IMR-90 (cell line): ENCODE results near the gene ZNF618. TPM values are rescaled to one million over a fixed set of nuclear protein-coding genes. Genes with fewer than 3 reads are reported as not detected.

ENCODE experiments used
- ATAC-seq: fragments of 200-7000 bp; cut with Tn5 transposase; 2 replicates; pipeline ENCODE4 v1.9.1; 2020; ENCODE audit warnings: low read depth, mild to moderate bottlenecking, moderate library complexity
- BruUV-seq: library from RNA; stranded (reverse); fragments of 400-500 nt; replicated peaks from 2 replicates; lab custom pipeline; 2021; lab: Mats Ljungman, UMichigan
- CTCF ChIA-PET: fragments of 300-600 bp; formaldehyde crosslinking; extraction: SDS; loops from one replicate; lab custom pipeline; 2021; ENCODE audit warnings: antibody characterized with exemption; lab: Yijun Ruan, JAX
- POLR2A ChIA-PET: fragments of 300-600 bp; sonication (Branson Sonifier 250); formaldehyde crosslinking; loops from one replicate; lab custom pipeline; 2022; ENCODE audit warnings: antibody characterized with exemption; ENCODE audit not compliant: unreplicated experiment; lab: Charles Lee
- DNase-seq: peaks from one replicate; pipeline ENCODE4 v3.0.0; 2013
- H2AFZ ChIP-seq: replicated peaks from 2 replicates; pipeline ENCODE3; 2013; ENCODE audit warnings: low read length, mild to moderate bottlenecking; ENCODE audit not compliant: poor library complexity
- H2AK5ac ChIP-seq: 2 replicates; pipeline ENCODE4 v1.6.1; 2013; ENCODE audit warnings: low read depth, low read length, inconsistent platforms
- H2AK9ac ChIP-seq: replicated peaks from 2 replicates; pipeline ENCODE3; 2013; ENCODE audit warnings: mild to moderate bottlenecking, low read depth, low read length, moderate library complexity; ENCODE audit not compliant: poor library complexity
- H2BK120ac ChIP-seq: 2 replicates; pipeline ENCODE4 v1.6.1; 2013; ENCODE audit warnings: low read depth, low read length, inconsistent platforms
- H2BK15ac ChIP-seq: 3 replicates; pipeline ENCODE4 v1.6.1; 2013; ENCODE audit warnings: low read depth, low read length, inconsistent platforms
- H2BK20ac ChIP-seq: 2 replicates; pipeline ENCODE4 v1.6.1; 2013; ENCODE audit warnings: low read depth, mild to moderate bottlenecking, inconsistent platforms, low read length, moderate library complexity
- H2BK5ac ChIP-seq: 2 replicates; pipeline ENCODE4 v1.6.1; 2013; ENCODE audit warnings: mild to moderate bottlenecking, low read depth, low read length, inconsistent platforms; ENCODE audit not compliant: poor library complexity, severe bottlenecking
- H3K14ac ChIP-seq: replicated peaks from 2 replicates; pipeline ENCODE4 v1.6.1; 2013; ENCODE audit warnings: low read depth, low read length, inconsistent platforms
- H3K18ac ChIP-seq: 2 replicates; pipeline ENCODE4 v1.6.1; 2013; ENCODE audit warnings: low read depth, low read length, control low read depth
- H3K23ac ChIP-seq: 2 replicates; pipeline ENCODE4 v1.6.1; 2013; ENCODE audit warnings: low read depth, low read length, inconsistent platforms
- H3K27ac ChIP-seq: 2 replicates; pipeline ENCODE4 v1.5.1; 2013; ENCODE audit warnings: mild to moderate bottlenecking, control low read depth, low read length; ENCODE audit not compliant: insufficient read depth
- H3K27me3 ChIP-seq: 2 replicates; pipeline ENCODE4 v1.6.1; 2013; ENCODE audit warnings: low read length; ENCODE audit not compliant: control insufficient read depth, insufficient read depth
- H3K36me3 ChIP-seq: 2 replicates; pipeline ENCODE4 v1.6.1; 2013; ENCODE audit warnings: low read length, mixed read lengths; ENCODE audit not compliant: control insufficient read depth, insufficient read depth
- H3K4ac ChIP-seq: 2 replicates; pipeline ENCODE4 v1.6.1; 2013; ENCODE audit warnings: low read depth, low read length, inconsistent platforms
- H3K4me1 ChIP-seq: 2 replicates; pipeline ENCODE4 v1.6.1; 2013; ENCODE audit warnings: low read length, mixed read lengths; ENCODE audit not compliant: control insufficient read depth, insufficient read depth
- H3K4me2 ChIP-seq: 2 replicates; pipeline ENCODE4 v1.6.1; 2013; ENCODE audit warnings: low read depth, mild to moderate bottlenecking, control low read depth, low read length, moderate library complexity
- H3K4me3 ChIP-seq: 2 replicates; pipeline ENCODE4 v1.5.1; 2013; ENCODE audit warnings: low read depth, mild to moderate bottlenecking, control low read depth, low read length, moderate library complexity; ENCODE audit not compliant: insufficient read depth
- H3K56ac ChIP-seq: 2 replicates; pipeline ENCODE4 v1.6.1; 2013; ENCODE audit warnings: low read length, inconsistent platforms; ENCODE audit not compliant: insufficient read depth; ENCODE audit errors: extremely low read depth
- H3K79me1 ChIP-seq, 2 experiments: 2 replicates each; pipeline ENCODE4 v1.6.1; 2013; ENCODE audit warnings: low read length in 2 of 2, inconsistent platforms in 1 of 2, low read depth in 1 of 2
- H3K9ac ChIP-seq: 2 replicates; pipeline ENCODE4 v1.6.1; 2013; ENCODE audit warnings: low read depth, low read length, control low read depth
- H3K9me1 ChIP-seq: 2 replicates; pipeline ENCODE4 v1.6.1; 2013; ENCODE audit warnings: low read length, inconsistent platforms; ENCODE audit not compliant: insufficient read depth
- H3K9me3 ChIP-seq: 2 replicates; pipeline ENCODE4 v1.6.1; 2013; ENCODE audit warnings: low read length; ENCODE audit not compliant: control insufficient read depth, insufficient read depth
- H4K20me1 ChIP-seq: 2 replicates; pipeline ENCODE4 v1.6.1; 2013; ENCODE audit warnings: low read length, inconsistent platforms; ENCODE audit not compliant: insufficient read depth
- H4K5ac ChIP-seq: 2 replicates; pipeline ENCODE4 v1.6.1; 2013; ENCODE audit warnings: mild to moderate bottlenecking, low read depth, low read length, control low read depth
- H4K8ac ChIP-seq, 2 experiments: 2 replicates each; pipeline ENCODE4 v1.6.1; 2013; ENCODE audit warnings: low read depth in 2 of 2, low read length in 2 of 2, control low read depth in 1 of 2, inconsistent platforms in 1 of 2
- H4K91ac ChIP-seq: 2 replicates; pipeline ENCODE4 v1.6.1; 2013; ENCODE audit warnings: low read depth, low read length, inconsistent platforms; ENCODE audit not compliant: insufficient read depth
- CEBPB ChIP-seq: IDR thresholded peaks from 2 replicates; pipeline ENCODE4 v1.6.1; 2012; ENCODE audit warnings: low read depth, low read length, improper control_type of control experiment
- CTCF ChIP-seq: conservative IDR thresholded peaks from 2 replicates; pipeline ENCODE4 v1.5.1; 2012; ENCODE audit warnings: mild to moderate bottlenecking, low read depth, low read length, improper control_type of control experiment
- MAFK ChIP-seq: IDR thresholded peaks from 2 replicates; pipeline ENCODE4 v1.6.1; 2012; ENCODE audit warnings: low read depth, low read length, improper control_type of control experiment
- MAZ ChIP-seq: IDR thresholded peaks from 2 replicates; pipeline ENCODE4 v1.6.1; 2012; ENCODE audit warnings: low read depth, mild to moderate bottlenecking, low read length, improper control_type of control experiment, moderate library complexity, borderline replicate concordance
- MXI1 ChIP-seq: IDR thresholded peaks from 2 replicates; pipeline ENCODE4 v1.6.1; 2012; ENCODE audit warnings: low read depth, mild to moderate bottlenecking, low read length, moderate library complexity, borderline replicate concordance
- NFE2L2 ChIP-seq: fragments of 150-350 bp; IDR thresholded peaks from 2 replicates; pipeline ENCODE4 v1.6.1; 2016; ENCODE audit warnings: low read depth, mild to moderate bottlenecking, low read length
- POLR2A ChIP-seq: IDR thresholded peaks from 2 replicates; pipeline ENCODE4 v1.6.1; 2012; ENCODE audit warnings: mild to moderate bottlenecking, low read depth, low read length
- RAD21 ChIP-seq: IDR thresholded peaks from 2 replicates; pipeline ENCODE4 v1.6.1; 2012; ENCODE audit warnings: low read length, improper control_type of control experiment
- SMC3 ChIP-seq: fragments of 150-350 bp; IDR thresholded peaks from 2 replicates; pipeline ENCODE4 v1.6.1; 2016; ENCODE audit warnings: low read depth, mild to moderate bottlenecking, antibody characterized with exemption, low read length, moderate library complexity
- WGBS, 2 experiments: methylation state at CpG; one replicate each; pipeline versions ENCODE4 v1.1.5 to v1.1.7; 2013; ENCODE audit warnings: missing lambda C conversion rate in 2 of 2; ENCODE audit not compliant: insufficient read length in 1 of 2; ENCODE audit errors: extremely low coverage in 2 of 2; 5-methylcytosine and 5-hydroxymethylcytosine counted together
- dilution Hi-C: fragments of 300-500 bp; cut with HindIII; formaldehyde crosslinking; loops from one replicate; pipeline ENCODE4 v1.14.3; 2018; ENCODE audit warnings: low sequenced_read_pairs; ENCODE audit not compliant: unreplicated experiment
- in situ Hi-C: fragments of 300-500 bp; cut with MboI; formaldehyde crosslinking; loops from 3 replicates; pipeline ENCODE4 v1.14.3; 2019; ENCODE audit warnings: low sequenced_read_pairs, inconsistent platforms, mixed read lengths
- intact Hi-C: fragments of 100-400 bp; cut with micrococcal nuclease; formaldehyde crosslinking; loops from 2 replicates; pipeline ENCODE4 v1.10.0; 2022
- polyA plus RNA-seq, 3 experiments: library from polyadenylated mRNA; depleted of rRNA; stranded (reverse); fragments of >200 nt; gene quantifications; 2 replicates each; pipeline ENCODE4 v1.2.3, GENCODE V29; 2012; ENCODE audit warnings: low replicate concordance in 1 of 3
- total RNA-seq: library from RNA; depleted of rRNA; stranded (reverse); fragments of >200 nt; gene quantifications from 2 replicates; pipeline ENCODE4 v1.2.3, GENCODE V29; 2012
- TF ChIP-seq, protein P1 (sequence below): fragments of 150-350 bp; IDR thresholded peaks from 2 replicates; pipeline ENCODE4 v1.6.1; 2016; ENCODE audit warnings: low read depth, mild to moderate bottlenecking, low read length, moderate library complexity, borderline replicate concordance

ZNF618 gene
- total and polyA plus RNA-seq, 2 of the 4 experiments (the other 2 are of a cell fraction) = 8.2 to 9.4 TPM

DNA sequence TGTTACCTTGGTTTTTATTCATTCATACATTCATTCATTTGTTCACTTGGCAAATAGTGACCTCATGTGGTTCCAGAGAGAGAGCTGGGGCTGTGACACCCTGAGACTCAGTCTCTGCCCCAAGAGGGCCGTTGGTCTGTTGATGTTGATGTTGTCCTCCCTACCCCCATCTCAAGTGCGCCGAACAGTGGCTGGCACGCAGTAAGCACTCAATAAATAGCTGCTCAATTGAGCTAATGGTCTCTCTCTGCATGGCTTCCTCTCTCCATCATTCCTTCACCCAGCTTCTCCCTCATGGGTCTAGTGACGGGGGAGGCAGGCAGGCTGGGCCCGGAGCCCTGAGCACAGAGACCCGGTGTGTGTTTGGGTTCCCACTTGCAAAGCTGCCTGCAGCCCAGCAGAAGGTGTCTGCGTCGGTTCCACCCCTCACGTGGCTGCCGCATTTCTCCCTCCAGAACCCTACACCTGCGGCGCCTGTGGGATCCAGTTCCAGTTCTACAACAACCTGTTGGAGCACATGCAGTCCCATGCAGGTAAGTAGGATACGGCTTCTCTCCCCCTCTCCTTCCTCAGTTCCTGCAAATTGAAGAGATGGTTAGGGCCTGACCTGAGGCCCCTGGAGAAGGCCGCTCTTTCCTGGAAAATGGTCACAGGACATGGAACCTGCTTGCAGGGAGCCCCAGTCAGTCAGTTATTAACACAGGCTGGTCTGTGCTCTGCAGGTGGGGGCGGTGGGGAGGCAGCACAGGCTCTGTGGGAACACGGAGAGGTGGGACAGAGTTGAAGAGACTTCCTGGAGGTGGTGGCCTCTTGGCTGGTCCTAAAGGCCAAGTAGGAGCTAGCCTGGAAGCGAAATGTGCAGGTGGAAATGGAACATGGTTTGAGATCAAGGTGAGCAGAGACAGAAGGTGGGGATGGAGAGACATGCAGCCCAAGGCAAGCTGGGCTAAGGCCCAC is 160.0 kb downstream of the ZNF618 start:
- TF ChIP-seq NFE2L2 = no peak
- TF ChIP-seq SMC3 = no peak
- TF ChIP-seq MXI1 = no peak
- TF ChIP-seq MAZ = no peak
- TF ChIP-seq CTCF = no peak
- no peak for TF ChIP-seq POLR2A
- TF ChIP-seq CEBPB = no peak
- TF ChIP-seq MAFK = no peak
- TF ChIP-seq RAD21 = no peak
- TF ChIP-seq, protein P1, sequence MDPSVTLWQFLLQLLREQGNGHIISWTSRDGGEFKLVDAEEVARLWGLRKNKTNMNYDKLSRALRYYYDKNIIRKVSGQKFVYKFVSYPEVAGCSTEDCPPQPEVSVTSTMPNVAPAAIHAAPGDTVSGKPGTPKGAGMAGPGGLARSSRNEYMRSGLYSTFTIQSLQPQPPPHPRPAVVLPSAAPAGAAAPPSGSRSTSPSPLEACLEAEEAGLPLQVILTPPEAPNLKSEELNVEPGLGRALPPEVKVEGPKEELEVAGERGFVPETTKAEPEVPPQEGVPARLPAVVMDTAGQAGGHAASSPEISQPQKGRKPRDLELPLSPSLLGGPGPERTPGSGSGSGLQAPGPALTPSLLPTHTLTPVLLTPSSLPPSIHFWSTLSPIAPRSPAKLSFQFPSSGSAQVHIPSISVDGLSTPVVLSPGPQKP = no peak
- ChIA-PET CTCF (no interaction called here), POLR2A (no interaction called here)
- Histone ChIP-seq H3K4me3 (no peak overlapping the region), H3K79me1 (no peaks in the 10 kb centered on the region), H3K36me3 (peaks cover 55% of the 10 kb centered on the region), H2AFZ (peak overlapping the region; percentile 21), H2AK9ac (no peak overlapping the region), H3K9me3 (no peaks in the 10 kb centered on the region), H2BK15ac (no peak overlapping the region), H4K20me1 (no peaks in the 10 kb centered on the region; the same call in 1 of the 2 replicates), H2BK120ac (no peak overlapping the region), H4K91ac (no peak overlapping the region), H3K23ac (no peak overlapping the region), H2AK5ac (no peak overlapping the region), H3K27me3 (no peaks in the 10 kb centered on the region), H4K8ac (no peak overlapping the region), H3K56ac (no peak overlapping the region), H3K4ac (no peak overlapping the region), H2BK5ac (no peak overlapping the region), H3K4me1 (no peaks in the 10 kb centered on the region), H3K9me1 (no peaks in the 10 kb centered on the region), H2BK20ac (no peak overlapping the region), H3K14ac (no peak overlapping the region), H3K18ac (no peak overlapping the region), H4K5ac (no peak overlapping the region), H3K9ac (no peak overlapping the region), H3K27ac (no peak overlapping the region), H3K4me2 (no peak overlapping the region)
- DNase-seq = no peak
- in situ Hi-C loops (no loop called here), dilution Hi-C loops (no loop called here), intact Hi-C loops (no loop called here)
- BruUV-seq = no TSS peak
- ATAC-seq = no peak
- 100% methylated on average over 7 of the region's 18 CpGs; no CpG with 5 or more reads in 1 of the 2 experiments for WGBS, 2 experiments
